ENCODE results near the gene SLC9A7.

SLC9A7 gene

GRCh38 chrX:46624090-46624786 is 134.7 kb downstream of the SLC9A7 start:
- peaks cover 14% of the 10 kb centered on the region for H3K4me1 ChIP-seq (ENCODE audit: low read length)
- TF ChIP-seq CTCF (IDR thresholded peaks at IDR 0.05; ENCODE audit: low read length) (no peak), EZH2phosphoT487 (IDR thresholded peaks at IDR 0.05; ENCODE audit: low read length) (no peak), EZH2 (optimal IDR thresholded peaks at IDR 0.05; ENCODE audit: low read depth, low read length) (no peak)
- no peaks in the 10 kb centered on the region for H3K9me3 ChIP-seq (replicated peaks; ENCODE audit: insufficient read depth, low read length)
- no peak overlapping the region for H3K9ac ChIP-seq (ENCODE audit: low read length)
- H3K9me2 ChIP-seq (replicated peaks; ENCODE audit: insufficient read depth, low read length) = no peaks in the 10 kb centered on the region
- H3K27me3 ChIP-seq (replicated peaks; ENCODE audit: insufficient read depth, low read length) = no peaks in the 10 kb centered on the region
- H3K4me2 ChIP-seq (ENCODE audit: low read depth, low read length) = no peak overlapping the region
- no peak overlapping the region for H3K27ac ChIP-seq (ENCODE audit: low read length)
- peaks cover 12% of the 10 kb centered on the region for H3F3A ChIP-seq (ENCODE audit: insufficient read depth, low read length)
- H3K36me3 ChIP-seq (replicated peaks; ENCODE audit: insufficient read depth, low read length) = no peaks in the 10 kb centered on the region
- no peak for DNase-seq
- no peaks in the 10 kb centered on the region for H4K20me1 ChIP-seq (ENCODE audit: insufficient read depth, low read length)
- H2AFZ ChIP-seq (ENCODE audit: low read length) = no peak overlapping the region
- no peaks in the 10 kb centered on the region for H3K79me2 ChIP-seq (ENCODE audit: low read length)
- no peak overlapping the region for H3K4me3 ChIP-seq (ENCODE audit: low read length)

- no peak overlapping the region for H3K27ac ChIP-seq (ENCODE audit: low read length)
- H3F3A ChIP-seq (ENCODE audit: insufficient read depth, low read length) = no peaks in the 10 kb centered on the region
- no peak overlapping the region for H3K4me2 ChIP-seq (ENCODE audit: low read depth, low read length)
- no peaks in the 10 kb centered on the region for H3K9me2 ChIP-seq (replicated peaks; ENCODE audit: insufficient read depth, low read length)
- TF ChIP-seq EZH2 (optimal IDR thresholded peaks at IDR 0.05; ENCODE audit: low read depth, low read length) (no peak), CTCF (IDR thresholded peaks at IDR 0.05; ENCODE audit: low read length) (no peak), EZH2phosphoT487 (IDR thresholded peaks at IDR 0.05; ENCODE audit: low read length) (no peak)
- H3K4me1 ChIP-seq (ENCODE audit: low read length) = no peaks in the 10 kb centered on the region
- H3K27me3 ChIP-seq (replicated peaks; ENCODE audit: insufficient read depth, low read length) = no peaks in the 10 kb centered on the region
- H3K4me3 ChIP-seq (ENCODE audit: low read length) = no peak overlapping the region
- no peak for DNase-seq
- H3K36me3 ChIP-seq (replicated peaks; ENCODE audit: insufficient read depth, low read length) = no peaks in the 10 kb centered on the region
- no peak overlapping the region for H2AFZ ChIP-seq (ENCODE audit: low read length)
- no peaks in the 10 kb centered on the region for H4K20me1 ChIP-seq (ENCODE audit: insufficient read depth, low read length)
- no peaks in the 10 kb centered on the region for H3K9me3 ChIP-seq (replicated peaks; ENCODE audit: insufficient read depth, low read length)
- no peak overlapping the region for H3K9ac ChIP-seq (ENCODE audit: low read length)
- no peaks in the 10 kb centered on the region for H3K79me2 ChIP-seq (ENCODE audit: low read length)
These were observed 137.3 kb downstream of the SLC9A7 start for GRCh38 chrX:46621572-46621971.

- Histone ChIP-seq H3F3A (ENCODE audit: insufficient read depth, low read length) (no peaks in the 10 kb centered on the region), H3K27ac (ENCODE audit: low read length) (no peak overlapping the region), H3K27me3 (replicated peaks; ENCODE audit: insufficient read depth, low read length) (no peaks in the 10 kb centered on the region), H2AFZ (ENCODE audit: low read length) (no peak overlapping the region), H4K20me1 (ENCODE audit: insufficient read depth, low read length) (no peaks in the 10 kb centered on the region), H3K4me3 (ENCODE audit: low read length) (no peak overlapping the region), H3K9me3 (replicated peaks; ENCODE audit: insufficient read depth, low read length) (no peaks in the 10 kb centered on the region), H3K4me1 (ENCODE audit: low read length) (no peaks in the 10 kb centered on the region), H3K36me3 (replicated peaks; ENCODE audit: insufficient read depth, low read length) (no peaks in the 10 kb centered on the region), H3K9ac (ENCODE audit: low read length) (no peak overlapping the region), H3K9me2 (replicated peaks; ENCODE audit: insufficient read depth, low read length) (no peaks in the 10 kb centered on the region), H3K4me2 (ENCODE audit: low read depth, low read length) (no peak overlapping the region), H3K79me2 (ENCODE audit: low read length) (no peaks in the 10 kb centered on the region)
- no peak for DNase-seq
- TF ChIP-seq CTCF (IDR thresholded peaks at IDR 0.05; ENCODE audit: low read length) (no peak), EZH2 (optimal IDR thresholded peaks at IDR 0.05; ENCODE audit: low read depth, low read length) (no peak), EZH2phosphoT487 (IDR thresholded peaks at IDR 0.05; ENCODE audit: low read length) (no peak)
These were observed 138.4 kb downstream of the SLC9A7 start for GRCh38 chrX:46620505-46620904.

Data from MM.1S (cell line).